Activated CD8-positive, alpha-beta T cell treated with anti-CD3 and anti-CD28 coated beads for 36 hours (primary cell): ENCODE measurements around the gene SNX25. TPM values are rescaled to one million over a fixed set of nuclear protein-coding genes. Genes with fewer than 3 reads are reported as not detected.
A peak's percentile ranks its signal among the peaks of the same experiment; 100 is the strongest.
"Not testable (repeated sequence)": the region's sequence is repeated elsewhere in the genome, so short reads cannot be mapped to it uniquely, and the experiment has no call there.

Experiments
- ATAC-seq: fragments of 200-7000 bp; cut with Tn5 transposase; one replicate; pipeline ENCODE4 v1.10.0; 2021; ENCODE audit warnings: mild to moderate bottlenecking, moderate library complexity
- CTCF ChIA-PET: fragments of 350-600 bp; sonication (Branson Sonifier 250); formaldehyde crosslinking; loops from one replicate; lab custom pipeline; 2021; ENCODE audit warnings: antibody characterized with exemption; lab: Charles Lee
- POLR2A ChIA-PET: fragments of 350-600 bp; sonication (Branson Sonifier 250); formaldehyde crosslinking; loops from one replicate; lab custom pipeline; 2021; ENCODE audit warnings: antibody characterized with exemption; lab: Charles Lee
- DNase-seq: peaks from one replicate; pipeline ENCODE4 v3.0.0-alpha.2; 2020
- H3K27ac Mint-ChIP-seq: one replicate; pipeline ENCODE4 v1.8.0; 2021; ENCODE audit warnings: mild to moderate bottlenecking, mixed read lengths
- H3K27me3 Mint-ChIP-seq: one replicate; pipeline ENCODE4 v1.8.0; 2021; ENCODE audit warnings: mixed read lengths
- H3K36me3 Mint-ChIP-seq: one replicate; pipeline ENCODE4 v1.8.0; 2021; ENCODE audit warnings: low read depth, mixed read lengths
- H3K4me1 Mint-ChIP-seq: one replicate; pipeline ENCODE4 v1.8.0; 2021; ENCODE audit warnings: low read depth, mixed read lengths
- H3K4me3 Mint-ChIP-seq: one replicate; pipeline ENCODE4 v1.8.0; 2021; ENCODE audit warnings: mild to moderate bottlenecking, moderate library complexity, mixed read lengths
- H3K9me3 Mint-ChIP-seq: one replicate; pipeline ENCODE4 v1.8.0; 2021; ENCODE audit warnings: mixed read lengths
- CTCF ChIP-seq: fragments of 200-600 bp; IDR thresholded peaks from one replicate; pipeline ENCODE4 v1.8.0; 2022; ENCODE audit warnings: antibody characterized with exemption, mild to moderate bottlenecking
- intact Hi-C: fragments of 100-400 bp; cut with micrococcal nuclease; formaldehyde crosslinking; loops from one replicate; pipeline ENCODE4 v1.10.0; 2022
- total RNA-seq, 2 experiments: library from RNA; stranded (reverse); gene quantifications; one replicate each; pipeline ENCODE4 v1.2.3, GENCODE V29; 2021

SNX25 gene
- total RNA-seq, 2 experiments from 2014 or later, result 24.0 to 24.3 TPM

- intact Hi-C loops, result no loop called here
- ChIA-PET CTCF (no interaction called here), POLR2A (no interaction called here)
- DNase-seq, result no peak
- Mint-ChIP-seq H3K4me1 (peaks cover 16% of the 10 kb centered on the region), H3K9me3 (peaks cover 2% of the 10 kb centered on the region), H3K36me3 (peaks cover 16% of the 10 kb centered on the region), H3K27ac (no peak overlapping the region), H3K27me3 (no peaks in the 10 kb centered on the region), H3K4me3 (no peak overlapping the region)
- no peak for TF ChIP-seq CTCF
- ATAC-seq, result no peak
Observed at GRCh38 chr4:185235843-185236503, 26.6 kb downstream of the SNX25 start.

- POLR2A ChIA-PET, result no interaction called here
- CTCF ChIA-PET, result no interaction called here
- no peak for ATAC-seq
- Mint-ChIP-seq H3K36me3 (peaks cover 16% of the 10 kb centered on the region), H3K27ac (no peak overlapping the region), H3K27me3 (no peaks in the 10 kb centered on the region), H3K4me3 (no peak overlapping the region), H3K9me3 (peaks cover 2% of the 10 kb centered on the region), H3K4me1 (peaks cover 16% of the 10 kb centered on the region)
- intact Hi-C loops, result no loop called here
- TF ChIP-seq CTCF, result no peak
- no peak for DNase-seq
Observed at GRCh38 chr4:185237175-185237574, 27.8 kb downstream of the SNX25 start.

- H3K4me3 Mint-ChIP-seq, result no peak overlapping the region
- H3K36me3 Mint-ChIP-seq, result peaks cover 16% of the 10 kb centered on the region
- intact Hi-C loops, result no loop called here
- ChIA-PET POLR2A (no interaction called here), CTCF (no interaction called here)
- peak; percentile 31 for DNase-seq
- no peaks in the 10 kb centered on the region for H3K27me3 Mint-ChIP-seq
- ATAC-seq, result peak; percentile 86
- peaks cover 18% of the 10 kb centered on the region for H3K4me1 Mint-ChIP-seq
- TF ChIP-seq CTCF, result no peak
- H3K9me3 Mint-ChIP-seq, result peaks cover 2% of the 10 kb centered on the region
- H3K27ac Mint-ChIP-seq, result peak overlapping the region; percentile 43
Observed at GRCh38 chr4:185238215-185238681, 28.9 kb downstream of the SNX25 start.

DNA sequence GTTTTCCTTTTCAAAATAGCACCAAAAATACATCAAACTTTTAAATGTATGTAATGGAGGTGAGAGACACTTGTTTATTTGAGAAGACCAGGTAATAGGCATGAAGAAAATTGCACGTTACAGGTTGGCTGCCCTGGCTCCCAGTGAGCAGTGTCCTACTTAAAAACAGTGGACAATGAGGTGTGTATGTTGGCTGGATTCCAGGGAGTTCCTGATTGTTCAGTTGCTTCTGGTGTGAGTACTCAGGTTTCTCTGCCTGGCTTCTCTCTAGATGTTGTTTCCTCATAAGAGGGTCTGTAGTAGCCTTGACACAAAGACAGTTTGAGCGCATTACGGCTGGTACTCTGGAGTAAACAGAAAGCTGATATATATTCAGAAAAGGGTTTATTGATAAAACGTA lies 29.4 kb downstream of the SNX25 start:
- no peak for DNase-seq
- peaks cover 2% of the 10 kb centered on the region for H3K9me3 Mint-ChIP-seq
- peaks cover 21% of the 10 kb centered on the region for H3K4me1 Mint-ChIP-seq
- ATAC-seq, result no peak
- TF ChIP-seq CTCF, result no peak
- H3K4me3 Mint-ChIP-seq, result no peak overlapping the region
- H3K27me3 Mint-ChIP-seq, result no peaks in the 10 kb centered on the region
- H3K27ac Mint-ChIP-seq, result no peak overlapping the region
- H3K36me3 Mint-ChIP-seq, result peaks cover 16% of the 10 kb centered on the region
- ChIA-PET CTCF (no interaction called here), POLR2A (no interaction called here)
- intact Hi-C loops, result no loop called here

DNA sequence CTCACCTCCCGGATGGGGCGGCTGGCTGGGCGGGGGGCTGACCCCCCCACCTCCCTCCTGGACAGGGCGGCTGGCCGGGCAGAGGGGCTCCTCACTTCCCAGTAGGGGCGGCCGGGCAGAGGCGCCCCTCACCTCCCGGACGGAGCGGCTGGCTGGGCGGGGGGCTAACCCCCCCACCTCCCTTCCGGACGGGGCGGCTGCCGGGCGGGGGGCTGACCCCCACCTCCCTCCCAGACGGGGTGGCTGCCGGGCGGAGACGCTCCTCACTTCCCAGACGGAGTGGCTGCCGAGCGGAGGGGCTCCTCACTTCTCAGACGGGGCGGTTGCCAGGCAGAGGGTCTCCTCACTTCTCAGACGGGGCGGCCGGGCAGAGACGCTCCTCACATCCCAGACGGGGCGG lies 31.1 kb downstream of the SNX25 start:
- Mint-ChIP-seq H3K36me3 (peaks cover 13% of the 10 kb centered on the region), H3K4me1 (peaks cover 21% of the 10 kb centered on the region)
- ATAC-seq, DNase-seq, H3K27ac Mint-ChIP-seq, intact Hi-C loops, H3K4me3 Mint-ChIP-seq, CTCF ChIA-PET, H3K9me3 Mint-ChIP-seq, POLR2A ChIA-PET, H3K27me3 Mint-ChIP-seq: not testable (repeated sequence)
